Hepatocyte (in vitro differentiated cells): ENCODE measurements around the gene PARVG. TPM values are rescaled to one million over a fixed set of nuclear protein-coding genes. Genes with fewer than 3 reads are reported as not detected.

Experiments used
- DNase-seq: peaks from one replicate; pipeline ENCODE4 v3.0.0-alpha.2; 2016; ENCODE audit warnings: low spot score
- H2AFZ ChIP-seq: fragments of 200-600 bp; sonication (generic); 2 replicates; pipeline ENCODE4 v1.6.0; 2016; ENCODE audit warnings: antibody characterized with exemption, mild to moderate bottlenecking
- H3K27ac ChIP-seq: fragments of 200-600 bp; sonication (generic); 2 replicates; pipeline ENCODE4 v1.5.1; 2016; ENCODE audit warnings: mild to moderate bottlenecking
- H3K27me3 ChIP-seq: fragments of 200-600 bp; sonication (generic); 2 replicates; pipeline ENCODE4 v1.6.1; 2016
- H3K36me3 ChIP-seq: fragments of 200-600 bp; sonication (generic); replicated peaks from 2 replicates; pipeline ENCODE4 v1.5.1; 2016; ENCODE audit warnings: low read depth; ENCODE audit not compliant: insufficient read depth
- H3K4me1 ChIP-seq: fragments of 200-600 bp; sonication (generic); 2 replicates; pipeline ENCODE4 v1.5.1; 2016; ENCODE audit warnings: mild to moderate bottlenecking, moderate library complexity; ENCODE audit not compliant: insufficient read depth
- H3K4me2 ChIP-seq: fragments of 200-600 bp; sonication (generic); 2 replicates; pipeline ENCODE4 v1.6.0; 2016
- H3K4me3 ChIP-seq: fragments of 200-600 bp; sonication (generic); 2 replicates; pipeline ENCODE4 v1.5.1; 2016; ENCODE audit warnings: mild to moderate bottlenecking
- H3K79me2 ChIP-seq: fragments of 200-600 bp; sonication (generic); 2 replicates; pipeline ENCODE4 v1.6.0; 2017; ENCODE audit warnings: mild to moderate bottlenecking
- H3K9me2 ChIP-seq: fragments of 200-600 bp; sonication (generic); replicated peaks from 2 replicates; pipeline ENCODE4 v1.6.0; 2017; ENCODE audit warnings: mild to moderate bottlenecking; ENCODE audit not compliant: insufficient read depth
- H3K9me3 ChIP-seq: fragments of 200-600 bp; sonication (generic); 2 replicates; pipeline ENCODE4 v1.5.1; 2016; ENCODE audit warnings: low read depth, mild to moderate bottlenecking
- H4K20me1 ChIP-seq: fragments of 200-600 bp; sonication (generic); 2 replicates; pipeline ENCODE4 v1.6.0; 2016; ENCODE audit warnings: mild to moderate bottlenecking; ENCODE audit not compliant: insufficient read depth, poor library complexity, severe bottlenecking
- CTCF ChIP-seq: fragments of 200-600 bp; sonication (generic); IDR thresholded peaks from 2 replicates; pipeline ENCODE4 v1.5.1; 2016; ENCODE audit warnings: antibody characterized with exemption, mild to moderate bottlenecking; ENCODE audit not compliant: poor library complexity
- EZH2 ChIP-seq: fragments of 200-600 bp; sonication (generic); IDR thresholded peaks from 2 replicates; pipeline ENCODE4 v1.6.1; 2016; ENCODE audit warnings: antibody characterized with exemption, mild to moderate bottlenecking, borderline replicate concordance
- EZH2phosphoT487 ChIP-seq: fragments of 200-600 bp; sonication (generic); IDR thresholded peaks from one replicate; pipeline ENCODE4 v1.6.1; 2018; ENCODE audit warnings: antibody characterized with exemption, mild to moderate bottlenecking, low read depth, moderate library complexity; ENCODE audit not compliant: unreplicated experiment, severe bottlenecking
- WGBS: methylation state at CpG from one replicate; pipeline ENCODE4 v1.1.6; 2016; ENCODE audit warnings: low lambda C conversion rate; ENCODE audit errors: missing lambda C conversion rate; 5-methylcytosine and 5-hydroxymethylcytosine counted together
- polyA plus RNA-seq: library from polyadenylated mRNA; unstranded; fragments of >200 nt; fragmentation: Nextera tagmentation; extraction: Ambion mirVana; gene quantifications from 2 replicates; pipeline ENCODE4 v1.2.1, GENCODE V29; 2016
- total RNA-seq: library from RNA; depleted of rRNA; stranded (reverse); fragments of >200 nt; gene quantifications from 2 replicates; pipeline ENCODE4 v1.2.3, GENCODE V29; 2014

PARVG gene
- total and polyA plus RNA-seq, 2 experiments from 2014 or later, result 0.77 to 1.00 TPM

GRCh38 chr22:44166498-44167276 is 14.0 kb upstream of the PARVG start:
- Histone ChIP-seq H3K4me3 (no peak overlapping the region), H2AFZ (no peak overlapping the region), H3K27ac (no peak overlapping the region), H3K9me3 (no peaks in the 10 kb centered on the region), H3K36me3 (no peaks in the 10 kb centered on the region), H3K79me2 (no peaks in the 10 kb centered on the region), H3K4me2 (no peak overlapping the region), H4K20me1 (no peaks in the 10 kb centered on the region), H3K4me1 (no peaks in the 10 kb centered on the region), H3K9me2 (no peaks in the 10 kb centered on the region), H3K27me3 (no peaks in the 10 kb centered on the region)
- WGBS, result 89% methylated on average over 20 of the region's 20 CpGs
- no peak for DNase-seq
- no peak for TF ChIP-seq CTCF
- no peak for TF ChIP-seq EZH2
- TF ChIP-seq EZH2phosphoT487, result no peak

- Histone ChIP-seq H3K36me3 (no peaks in the 10 kb centered on the region), H3K79me2 (no peaks in the 10 kb centered on the region), H3K4me3 (no peak overlapping the region), H3K27ac (no peak overlapping the region), H3K27me3 (no peaks in the 10 kb centered on the region), H3K4me2 (no peak overlapping the region), H4K20me1 (no peaks in the 10 kb centered on the region), H3K9me3 (no peaks in the 10 kb centered on the region), H3K9me2 (no peaks in the 10 kb centered on the region), H3K4me1 (no peaks in the 10 kb centered on the region), H2AFZ (no peak overlapping the region)
- TF ChIP-seq EZH2 (no peak), EZH2phosphoT487 (no peak), CTCF (no peak)
- 87% methylated on average over 11 of the region's 12 CpGs for WGBS
- no peak for DNase-seq
Observed at GRCh38 chr22:44167501-44167900, 13.2 kb upstream of the PARVG start.

GRCh38 chr22:44168206-44168605 is 12.5 kb upstream of the PARVG start:
- TF ChIP-seq EZH2phosphoT487 (no peak), CTCF (no peak), EZH2 (no peak)
- Histone ChIP-seq H3K27ac (no peak overlapping the region), H3K4me3 (no peak overlapping the region), H2AFZ (no peak overlapping the region), H3K36me3 (no peaks in the 10 kb centered on the region), H3K27me3 (no peaks in the 10 kb centered on the region), H3K9me2 (no peaks in the 10 kb centered on the region), H3K9me3 (no peaks in the 10 kb centered on the region), H3K4me1 (no peaks in the 10 kb centered on the region), H3K79me2 (no peaks in the 10 kb centered on the region), H3K4me2 (no peak overlapping the region), H4K20me1 (no peaks in the 10 kb centered on the region)
- no peak for DNase-seq
- WGBS, result 91% methylated on average over 13 of the region's 13 CpGs
